SK-N-SH (cell line): Measurements from ENCODE around the gene RFXANK.

Experiments used
- FOXJ3 ChIP-seq: sonication (generic); formaldehyde crosslinking; IDR thresholded peaks from 2 replicates; pipeline ENCODE4 v1.5.1; 2020; ENCODE audit warnings: mild to moderate bottlenecking, missing genetic modification reagents
- NRF1 ChIP-seq: IDR thresholded peaks from 2 replicates; pipeline ENCODE4 v1.6.1; 2012; ENCODE audit warnings: low read depth, mild to moderate bottlenecking, low read length
- RXRA ChIP-seq: IDR thresholded peaks from 2 replicates; pipeline ENCODE4 v1.4.0; 2012; ENCODE audit warnings: low read depth, mild to moderate bottlenecking, borderline replicate concordance
- TF ChIP-seq, protein P1 (sequence below): fragments of 200-600 bp; sonication (generic); IDR thresholded peaks from 2 replicates; pipeline ENCODE4 v1.6.1; 2017; ENCODE audit warnings: antibody characterized with exemption, mild to moderate bottlenecking, moderate library complexity

DNA sequence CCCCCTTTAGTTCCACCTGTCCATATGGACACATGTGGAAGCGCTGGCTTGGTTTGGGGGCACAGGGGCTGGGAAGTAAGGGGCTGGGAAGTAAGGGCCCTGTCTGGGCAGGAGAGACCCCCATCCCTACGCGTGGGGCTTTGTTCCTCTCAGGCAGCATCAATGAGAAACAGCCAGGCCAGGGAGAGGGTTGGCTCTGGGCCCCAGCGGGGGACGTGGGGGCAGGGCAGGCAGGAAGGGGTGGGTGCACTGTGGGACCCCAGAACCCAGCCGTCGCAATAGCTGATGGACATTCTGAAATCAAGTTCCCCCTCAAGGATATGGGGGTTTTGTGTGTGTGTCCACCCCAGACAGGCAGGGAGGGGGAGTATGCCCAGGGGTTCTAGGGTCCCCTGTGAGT lies 20.9 kb downstream of the RFXANK start:
- TF ChIP-seq NRF1: no peak
- no peak for TF ChIP-seq FOXJ3
- TF ChIP-seq RXRA: no peak
- TF ChIP-seq, protein P1, sequence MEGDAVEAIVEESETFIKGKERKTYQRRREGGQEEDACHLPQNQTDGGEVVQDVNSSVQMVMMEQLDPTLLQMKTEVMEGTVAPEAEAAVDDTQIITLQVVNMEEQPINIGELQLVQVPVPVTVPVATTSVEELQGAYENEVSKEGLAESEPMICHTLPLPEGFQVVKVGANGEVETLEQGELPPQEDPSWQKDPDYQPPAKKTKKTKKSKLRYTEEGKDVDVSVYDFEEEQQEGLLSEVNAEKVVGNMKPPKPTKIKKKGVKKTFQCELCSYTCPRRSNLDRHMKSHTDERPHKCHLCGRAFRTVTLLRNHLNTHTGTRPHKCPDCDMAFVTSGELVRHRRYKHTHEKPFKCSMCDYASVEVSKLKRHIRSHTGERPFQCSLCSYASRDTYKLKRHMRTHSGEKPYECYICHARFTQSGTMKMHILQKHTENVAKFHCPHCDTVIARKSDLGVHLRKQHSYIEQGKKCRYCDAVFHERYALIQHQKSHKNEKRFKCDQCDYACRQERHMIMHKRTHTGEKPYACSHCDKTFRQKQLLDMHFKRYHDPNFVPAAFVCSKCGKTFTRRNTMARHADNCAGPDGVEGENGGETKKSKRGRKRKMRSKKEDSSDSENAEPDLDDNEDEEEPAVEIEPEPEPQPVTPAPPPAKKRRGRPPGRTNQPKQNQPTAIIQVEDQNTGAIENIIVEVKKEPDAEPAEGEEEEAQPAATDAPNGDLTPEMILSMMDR: no peak
